D341Med (cell line): Measurements from ENCODE around the gene FGF5.
"Not testable (repeated sequence)": the region's sequence is repeated elsewhere in the genome, so short reads cannot be mapped to it uniquely, and the experiment has no call there.

Experiments
- DNase-seq: peaks from one replicate; pipeline ENCODE4 v3.0.0; 2012; ENCODE audit warnings: low spot score

FGF5 gene, protein sequence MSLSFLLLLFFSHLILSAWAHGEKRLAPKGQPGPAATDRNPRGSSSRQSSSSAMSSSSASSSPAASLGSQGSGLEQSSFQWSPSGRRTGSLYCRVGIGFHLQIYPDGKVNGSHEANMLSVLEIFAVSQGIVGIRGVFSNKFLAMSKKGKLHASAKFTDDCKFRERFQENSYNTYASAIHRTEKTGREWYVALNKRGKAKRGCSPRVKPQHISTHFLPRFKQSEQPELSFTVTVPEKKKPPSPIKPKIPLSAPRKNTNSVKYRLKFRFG

DNA sequence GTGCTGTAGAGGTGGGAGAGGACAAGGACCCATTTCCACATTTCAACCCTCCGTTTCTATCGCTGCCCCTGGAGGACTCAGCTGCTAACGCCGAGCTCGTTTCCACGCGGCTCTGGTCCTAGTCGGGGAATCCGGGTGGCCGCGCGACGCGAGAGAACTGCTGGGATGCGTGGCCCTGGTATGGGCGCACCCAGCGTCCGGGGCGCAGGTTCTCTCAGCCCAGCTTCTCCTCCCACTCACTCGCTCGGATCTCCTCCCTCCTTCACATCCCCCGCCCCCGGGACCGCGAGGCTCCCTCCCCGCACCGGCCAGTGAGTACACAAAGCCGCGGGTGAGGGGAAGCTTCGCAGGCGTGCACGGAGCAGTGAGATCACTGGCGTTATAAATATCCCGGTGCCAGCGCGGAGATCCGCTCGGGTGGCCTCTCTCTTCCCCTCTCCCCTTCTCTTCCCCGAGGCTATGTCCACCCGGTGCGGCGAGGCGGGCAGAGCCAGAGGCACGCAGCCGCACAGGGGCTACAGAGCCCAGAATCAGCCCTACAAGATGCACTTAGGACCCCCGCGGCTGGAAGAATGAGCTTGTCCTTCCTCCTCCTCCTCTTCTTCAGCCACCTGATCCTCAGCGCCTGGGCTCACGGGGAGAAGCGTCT is at the start of gene FGF5:
FGF5 (plus strand) TSS at position 412 of the 649 bp plus-strand sequence; CDS start at position 573, 161 bp downstream.
- peak; percentile 68 for DNase-seq

DNA sequence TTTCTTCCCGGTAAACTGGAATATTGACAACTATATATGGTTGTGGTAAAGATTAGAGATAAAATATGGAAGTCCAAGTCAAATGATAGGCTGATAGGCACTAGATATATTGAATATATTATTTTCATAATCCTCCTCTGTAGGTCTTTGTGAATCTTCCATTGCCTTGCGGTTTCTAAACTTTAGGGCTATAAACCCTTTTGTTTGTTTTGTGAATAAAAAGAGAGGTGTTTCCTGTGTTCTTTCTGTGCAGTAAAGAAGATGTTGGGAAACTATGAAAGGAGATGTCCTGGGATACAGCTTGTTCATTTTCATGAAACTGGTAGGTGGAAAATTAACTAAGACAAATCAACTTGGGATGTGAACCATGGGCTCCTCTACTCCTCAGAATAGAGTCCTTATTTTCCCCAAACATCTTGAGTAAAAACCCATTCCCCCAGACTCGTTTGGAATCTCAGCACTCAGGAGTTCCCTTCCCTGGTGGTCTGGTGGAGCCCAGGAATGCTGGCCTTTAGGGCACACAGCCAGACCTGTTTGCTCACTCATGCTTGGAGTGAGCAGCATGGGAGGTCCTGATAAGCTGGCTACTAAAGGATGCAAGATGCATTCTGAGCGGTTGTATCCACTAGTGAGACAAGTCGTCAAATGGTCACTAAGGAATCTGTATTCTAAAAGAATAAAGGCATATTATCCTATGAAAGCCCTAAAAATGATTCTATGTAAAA is 47.0 kb upstream of the FGF5 start:
- DNase-seq: no peak

DNA sequence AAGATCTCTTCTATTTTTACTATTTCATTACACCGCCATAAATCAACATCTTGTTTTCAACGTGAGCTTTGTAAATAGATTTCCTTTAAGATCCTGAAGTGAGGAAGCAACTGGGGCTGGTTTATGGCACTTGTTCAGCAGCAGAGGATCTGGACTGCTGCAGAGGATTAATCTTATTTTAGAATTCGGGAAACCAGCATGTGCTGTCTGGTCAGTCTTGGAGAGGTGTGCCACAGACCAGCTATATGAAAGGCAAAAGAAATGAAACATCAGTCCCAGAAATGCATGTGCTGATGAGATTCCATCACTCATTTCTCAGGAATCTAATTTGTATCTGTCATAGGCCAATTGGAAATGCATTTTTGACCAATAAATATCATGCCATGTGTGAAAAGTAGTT is 45.8 kb upstream of the FGF5 start:
- DNase-seq: no peak

DNA sequence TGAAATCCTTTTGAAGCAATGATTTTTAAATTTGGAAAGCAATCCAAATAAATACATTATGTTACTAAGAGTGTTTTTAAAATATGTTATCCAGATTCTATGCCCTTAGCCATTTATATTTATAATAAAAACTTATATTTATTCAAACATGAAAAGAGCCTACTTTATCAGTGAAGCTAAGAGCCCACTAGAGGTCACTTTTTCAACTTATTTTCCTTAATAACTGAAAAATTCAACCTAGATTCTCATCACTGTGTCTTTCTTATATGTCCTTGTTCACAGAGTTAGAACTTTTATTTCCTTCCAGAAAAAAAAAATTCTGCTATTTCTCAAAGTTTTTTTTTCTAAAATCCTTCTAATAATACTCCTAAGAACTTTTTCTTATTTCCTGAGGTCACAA is 45.3 kb upstream of the FGF5 start:
- no peak for DNase-seq

DNA sequence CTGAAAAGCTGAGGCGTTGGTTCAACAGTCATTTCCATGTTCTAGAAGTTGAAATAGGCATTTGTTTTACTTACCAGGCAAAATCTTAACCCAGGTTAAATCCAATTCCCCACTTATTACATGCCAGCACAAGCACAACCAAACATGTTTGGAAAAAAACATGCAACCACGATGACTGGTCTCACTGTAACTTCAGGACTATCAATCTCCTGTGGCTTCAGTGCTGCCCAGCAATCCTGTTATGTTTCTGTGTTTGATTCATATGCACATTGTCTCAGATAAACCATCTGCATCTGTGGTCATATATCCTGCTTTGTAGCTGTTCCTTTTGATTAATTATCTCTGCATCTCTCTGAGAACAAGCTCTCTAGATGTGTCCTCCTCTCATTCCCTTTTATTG is 40.9 kb upstream of the FGF5 start:
- DNase-seq: no peak

DNA sequence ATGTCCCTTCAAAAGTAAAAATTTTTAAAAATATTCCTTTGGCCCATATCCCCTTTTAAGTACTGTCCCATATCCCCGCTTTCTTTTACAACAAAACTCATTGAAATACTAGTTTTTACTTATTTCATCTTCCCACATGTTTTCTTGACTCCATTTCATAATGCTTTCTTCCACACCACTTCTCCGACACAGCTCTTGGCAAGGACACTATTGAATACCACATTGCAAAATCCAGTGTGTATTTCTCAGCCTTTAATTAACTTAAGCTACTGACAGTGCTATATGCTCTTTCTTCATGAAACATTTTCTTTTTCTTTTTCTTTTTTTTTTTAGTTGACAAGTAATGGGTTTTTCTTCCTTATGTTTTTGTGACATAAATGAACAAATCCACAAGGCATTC is 40.4 kb upstream of the FGF5 start:
- DNase-seq: no peak

DNA sequence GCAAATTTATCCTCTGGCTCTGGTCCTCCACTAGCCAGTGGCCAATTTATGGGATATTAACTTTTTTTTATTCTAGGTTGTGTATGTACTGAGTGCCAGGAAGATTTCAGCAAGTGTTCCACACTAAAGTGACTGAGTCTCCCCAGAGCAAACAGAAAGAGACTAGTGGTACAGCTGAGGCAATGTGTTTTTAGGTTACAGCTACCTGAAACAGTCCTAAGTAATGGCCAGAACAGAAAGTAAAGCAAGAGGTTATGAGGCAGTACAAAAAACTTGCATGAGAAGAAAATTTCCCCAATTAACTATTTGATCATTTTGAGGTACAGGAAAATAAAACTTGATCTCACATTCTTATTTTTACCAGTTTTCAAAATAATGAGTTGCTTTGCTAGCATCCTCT is 38.0 kb upstream of the FGF5 start:
- DNase-seq: no peak

DNA sequence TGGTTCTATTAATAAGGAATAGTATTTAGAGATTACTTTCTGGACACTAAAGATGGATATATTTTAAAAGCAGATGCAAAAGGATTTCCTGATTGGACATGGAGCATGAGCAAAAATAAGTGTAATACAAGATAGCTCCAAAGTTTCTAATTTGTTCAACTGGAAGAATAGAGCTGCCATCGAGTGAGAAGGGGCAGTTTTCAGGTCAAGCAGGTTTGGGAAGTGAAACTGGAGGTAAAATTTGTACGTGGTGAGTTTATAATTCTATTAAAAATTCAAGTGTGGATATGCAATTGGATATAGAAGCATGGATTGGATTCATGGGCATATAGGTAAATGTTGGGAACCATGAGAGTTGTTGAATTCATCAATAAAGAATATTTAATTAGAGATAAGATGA is 37.3 kb upstream of the FGF5 start:
- no peak for DNase-seq

DNA sequence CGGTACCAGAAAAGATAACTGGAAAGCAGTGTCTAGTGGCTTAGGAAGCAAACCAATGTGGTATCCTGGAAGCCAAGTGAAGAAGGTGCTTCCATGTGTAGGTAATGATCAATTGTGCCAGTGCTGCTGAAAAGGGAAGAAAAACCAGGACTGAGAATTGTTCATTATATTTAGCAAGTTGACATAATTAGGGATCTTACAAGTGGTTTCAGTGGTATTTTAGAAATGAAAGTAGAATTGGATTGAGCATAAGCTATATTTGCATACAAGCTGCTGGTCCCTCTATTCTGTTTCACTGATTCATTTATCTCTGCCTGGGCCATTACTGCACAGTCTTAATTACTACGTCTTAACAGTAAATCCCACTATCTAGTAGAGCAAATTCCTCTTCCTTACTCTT is 36.9 kb upstream of the FGF5 start:
- no peak for DNase-seq

DNA sequence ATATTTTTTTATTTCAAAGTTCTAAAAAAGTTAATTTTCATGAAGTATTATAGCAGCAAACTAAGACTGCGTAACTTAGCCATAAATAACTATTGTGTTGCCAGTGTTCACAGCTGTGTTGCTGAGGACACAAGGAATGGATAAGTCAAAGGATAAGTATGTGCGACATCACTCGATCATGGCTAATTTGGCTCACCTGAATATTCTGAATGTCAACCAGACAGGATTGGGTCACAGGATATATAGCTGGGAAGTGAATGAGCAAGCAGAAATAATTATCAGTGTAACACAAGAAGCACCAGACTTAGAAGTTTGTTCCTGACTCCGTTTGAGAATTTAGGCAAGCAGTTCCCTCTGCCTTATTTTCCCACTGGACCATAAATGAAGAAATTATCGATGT is 35.3 kb upstream of the FGF5 start:
- DNase-seq: no peak

DNA sequence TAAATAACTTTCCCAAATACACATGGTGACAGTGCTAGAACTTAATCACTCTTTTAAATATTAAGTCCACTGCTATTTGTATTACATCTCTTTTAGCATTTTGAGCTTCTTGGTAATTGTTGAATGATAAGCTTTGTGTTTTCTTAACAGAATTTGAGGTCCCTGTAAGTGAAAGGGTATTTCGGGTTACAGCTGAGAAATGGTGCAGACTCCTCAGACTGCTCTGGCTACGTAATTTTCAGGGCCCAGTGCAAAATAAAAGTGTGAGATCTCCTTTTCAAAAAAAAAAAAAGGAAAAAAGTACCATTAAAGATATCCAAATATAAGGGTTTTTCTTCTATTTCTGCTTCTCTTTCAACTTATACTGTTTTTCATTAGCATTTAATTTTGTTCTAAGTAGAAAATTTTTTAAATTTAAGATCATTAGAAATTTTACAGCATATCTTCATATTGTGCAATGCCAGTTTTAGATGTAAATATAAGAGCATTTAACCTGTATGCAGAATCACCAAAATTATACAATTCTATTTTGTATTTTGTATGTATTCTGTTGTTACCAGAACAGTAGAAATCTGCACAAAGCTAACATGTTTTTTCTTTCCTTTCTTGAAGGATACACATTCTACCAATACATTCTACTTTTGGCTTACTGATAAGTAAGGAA is 33.6 kb upstream of the FGF5 start:
- DNase-seq: no peak

DNA sequence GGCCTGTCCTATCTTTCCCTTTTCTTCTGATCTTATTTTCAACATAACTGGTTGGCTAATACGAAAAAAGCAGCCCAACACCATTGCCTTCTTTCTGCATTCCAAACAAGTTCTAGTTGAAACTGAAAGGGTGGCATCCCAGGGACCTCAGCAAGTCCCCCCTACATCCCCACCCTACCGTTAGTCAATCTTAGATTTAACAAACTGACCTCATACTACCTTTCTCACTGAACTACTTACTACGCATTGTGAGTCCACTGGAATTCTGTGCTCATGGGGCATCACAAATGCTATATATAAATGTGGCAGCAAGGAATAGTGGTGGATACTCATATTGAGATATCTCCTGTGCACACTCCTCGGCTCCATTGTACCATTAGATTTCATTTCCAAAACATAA is 33.1 kb upstream of the FGF5 start:
- no peak for DNase-seq

DNA sequence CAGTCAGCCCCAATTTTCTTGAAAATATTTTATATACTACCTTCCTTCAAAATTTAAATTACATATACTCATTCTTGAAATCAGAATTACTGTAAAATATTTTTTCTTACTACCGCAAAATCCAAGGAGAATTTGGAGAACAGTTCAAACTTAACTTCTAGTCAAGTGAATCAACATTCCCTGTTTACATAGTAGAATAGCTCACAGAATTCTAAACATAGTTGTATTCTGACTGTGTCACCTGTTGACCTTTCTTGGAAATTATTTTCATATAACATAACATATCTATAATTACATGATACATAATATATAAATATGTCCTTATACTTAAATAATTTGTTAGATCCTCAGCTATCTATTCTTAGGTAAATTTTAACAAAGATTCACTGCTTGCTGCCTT is 31.0 kb upstream of the FGF5 start:
- DNase-seq: no peak

DNA sequence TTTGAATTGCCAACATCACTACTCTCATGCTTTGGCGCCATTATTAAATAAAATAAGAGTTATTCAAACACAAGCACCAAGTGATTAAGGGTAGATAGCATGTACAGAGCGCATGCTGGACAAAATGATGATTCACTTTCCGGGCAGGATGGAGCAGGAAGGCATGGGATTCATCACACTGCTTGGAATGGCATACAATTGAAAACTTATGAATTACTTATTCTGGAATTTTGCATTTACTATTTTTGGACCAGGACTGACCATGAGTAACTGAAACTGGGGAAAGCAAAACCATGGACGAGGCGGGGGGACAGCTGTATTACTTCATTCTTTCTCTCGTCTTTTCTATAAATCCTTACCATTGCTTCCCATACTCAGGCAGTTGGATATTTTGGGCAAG is 28.5 kb upstream of the FGF5 start:
- no peak for DNase-seq

DNA sequence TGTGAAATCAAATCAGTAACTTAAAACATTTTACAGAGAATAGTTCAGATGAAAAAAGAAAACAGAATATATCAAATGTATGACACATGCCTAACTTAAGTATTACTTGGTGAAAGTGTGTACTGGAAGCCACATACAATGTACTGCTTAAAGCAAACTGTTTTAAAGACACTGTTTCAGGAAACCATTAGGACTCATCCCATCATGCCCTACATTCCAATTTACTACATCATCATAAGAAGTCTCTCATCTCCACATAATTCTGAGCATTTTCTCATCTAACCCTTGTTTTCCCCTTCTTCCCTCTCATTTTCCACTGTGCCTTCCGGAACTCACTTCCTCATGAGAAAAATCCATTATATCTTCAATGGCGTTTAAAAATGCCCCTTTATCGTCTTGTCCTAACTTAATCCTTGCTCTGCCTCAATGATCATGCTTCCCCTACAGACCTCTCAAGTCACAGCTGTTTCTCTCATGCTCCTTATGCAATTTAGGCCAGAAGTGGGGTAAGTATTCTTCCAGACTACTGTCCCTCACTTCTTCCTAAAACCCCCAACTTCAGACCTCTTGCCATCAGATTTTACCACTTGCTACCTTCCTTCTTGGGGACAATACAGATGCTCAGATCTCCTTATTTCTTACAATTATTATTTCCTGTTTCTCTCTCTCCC is 26.8 kb upstream of the FGF5 start:
- no peak for DNase-seq

DNA sequence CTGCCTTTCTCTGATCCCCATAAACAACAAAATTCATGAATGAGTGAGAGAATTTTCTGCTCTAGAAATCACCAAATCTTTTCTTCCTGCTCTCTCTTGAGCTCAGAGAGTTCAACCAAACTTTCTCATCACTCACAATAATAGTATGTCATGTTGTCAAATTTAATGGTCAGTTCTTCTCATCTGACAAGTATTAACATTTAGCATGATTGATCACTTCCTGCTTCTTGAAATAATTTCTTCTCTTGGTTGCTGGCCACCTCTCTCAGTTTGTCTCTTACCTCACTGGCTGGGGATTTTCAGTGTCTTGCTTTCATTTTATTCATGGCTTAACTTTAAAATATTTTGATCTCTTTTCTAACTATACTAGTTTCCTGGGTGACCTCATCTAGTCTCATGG is 25.5 kb upstream of the FGF5 start:
- no peak for DNase-seq

DNA sequence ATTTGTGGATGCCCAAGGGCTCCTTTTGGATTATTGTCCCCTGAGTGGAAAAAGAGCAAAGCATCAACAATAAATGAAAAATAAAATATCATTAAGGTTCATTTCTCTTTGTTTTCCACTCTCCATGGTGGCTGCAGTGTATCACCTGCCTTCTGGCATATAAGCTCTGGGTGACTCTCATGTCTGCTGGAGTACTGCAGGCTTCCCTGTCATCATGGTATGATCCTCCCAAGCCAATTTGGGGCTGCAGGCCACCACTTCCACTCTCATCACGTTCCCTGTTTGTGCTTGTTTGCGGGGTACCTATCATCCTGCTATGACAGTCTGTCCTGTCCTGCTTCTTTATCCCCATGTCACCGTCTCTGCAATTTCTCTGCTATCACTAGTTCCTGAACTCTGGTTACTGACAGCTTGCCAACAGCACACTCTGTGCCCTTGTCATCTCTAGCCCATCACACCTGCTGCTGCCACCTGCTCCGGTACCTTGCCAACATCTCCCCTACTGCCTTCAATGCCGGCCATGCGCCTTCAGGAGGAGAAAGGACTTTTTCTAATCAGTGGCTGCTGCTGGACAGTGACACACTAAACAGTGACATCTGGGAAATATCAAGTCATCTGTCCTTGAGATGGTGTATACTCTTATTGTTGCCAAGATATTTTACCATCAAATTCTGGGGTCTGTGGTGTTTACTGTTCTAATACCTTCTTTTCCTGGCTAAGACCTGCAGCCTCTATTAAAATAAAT is 23.0 kb upstream of the FGF5 start:
- no peak for DNase-seq

DNA sequence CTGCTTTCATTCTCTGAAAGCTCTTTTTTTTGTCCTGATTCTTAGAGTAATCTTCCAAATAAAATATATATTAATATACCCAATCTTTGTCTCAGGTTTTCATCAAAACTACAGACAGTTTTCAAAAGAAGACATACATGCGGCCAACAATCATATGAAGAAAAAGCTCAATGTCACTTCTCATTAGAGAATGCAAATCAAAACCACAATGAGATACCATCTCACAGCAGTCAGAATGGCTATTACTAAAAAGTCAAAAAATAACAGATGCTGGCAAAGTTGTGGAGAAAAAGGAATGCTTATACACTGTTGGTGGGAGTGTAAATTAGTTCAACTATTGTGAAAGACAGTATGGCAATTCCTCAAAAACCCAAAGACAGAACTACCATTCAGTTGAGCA is 19.0 kb upstream of the FGF5 start:
- not testable (repeated sequence) for DNase-seq

DNA sequence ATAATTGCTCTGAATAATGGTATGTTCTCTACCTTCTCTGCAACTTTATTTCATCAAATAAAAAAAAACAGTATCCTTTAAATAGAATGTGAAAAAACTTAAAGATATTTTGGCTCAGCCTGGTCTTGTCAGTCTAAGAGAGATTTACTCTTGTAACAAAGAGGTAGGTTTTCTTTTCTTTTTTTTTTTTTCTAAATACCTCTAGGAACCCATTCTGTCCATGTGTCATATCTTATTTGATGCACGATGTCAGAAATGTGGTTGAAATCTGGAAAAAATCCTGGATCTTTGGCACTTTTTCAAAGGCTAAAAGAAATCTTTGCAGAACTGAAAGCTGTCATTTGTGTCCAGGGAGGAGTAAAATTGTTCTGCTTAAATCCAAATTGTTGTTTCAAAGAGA is 17.3 kb upstream of the FGF5 start:
- DNase-seq: no peak

DNA sequence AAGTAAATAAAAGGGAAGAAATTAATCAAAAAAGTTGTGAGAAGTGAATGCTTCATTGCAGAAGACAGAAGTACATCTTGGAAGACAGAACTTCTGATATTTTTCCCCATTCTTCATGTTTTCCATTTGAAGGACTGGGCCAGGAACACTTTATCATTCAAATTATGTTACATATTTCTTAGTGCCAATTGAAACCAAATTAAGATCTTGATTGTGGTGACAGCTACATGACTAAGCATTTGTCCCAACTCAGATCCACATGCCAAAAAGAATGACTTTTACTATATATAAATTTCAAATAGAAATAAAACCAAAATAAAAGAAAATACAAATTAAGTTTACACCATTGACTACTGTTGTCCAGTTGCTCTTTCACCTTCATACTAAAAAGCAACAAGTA is 14.0 kb upstream of the FGF5 start:
- no peak for DNase-seq

DNA sequence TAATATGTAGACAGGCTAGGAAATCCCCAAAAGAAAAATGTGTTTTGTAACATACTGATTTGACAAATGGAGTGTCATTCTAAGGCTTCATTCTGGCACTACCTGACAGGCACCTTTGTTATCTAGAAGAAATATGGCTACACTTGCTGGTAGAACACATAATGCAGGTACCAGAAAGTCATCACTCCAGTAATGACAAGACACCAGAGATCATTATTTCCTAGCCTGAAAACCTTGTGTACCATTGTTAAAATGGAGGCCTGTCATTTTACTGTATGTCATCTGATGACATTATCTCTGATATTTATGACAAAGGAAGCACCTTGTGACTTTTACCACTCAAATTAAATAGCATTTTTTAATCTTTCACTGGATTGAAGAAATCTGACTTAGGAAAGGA is 13.5 kb upstream of the FGF5 start:
- DNase-seq: no peak

DNA sequence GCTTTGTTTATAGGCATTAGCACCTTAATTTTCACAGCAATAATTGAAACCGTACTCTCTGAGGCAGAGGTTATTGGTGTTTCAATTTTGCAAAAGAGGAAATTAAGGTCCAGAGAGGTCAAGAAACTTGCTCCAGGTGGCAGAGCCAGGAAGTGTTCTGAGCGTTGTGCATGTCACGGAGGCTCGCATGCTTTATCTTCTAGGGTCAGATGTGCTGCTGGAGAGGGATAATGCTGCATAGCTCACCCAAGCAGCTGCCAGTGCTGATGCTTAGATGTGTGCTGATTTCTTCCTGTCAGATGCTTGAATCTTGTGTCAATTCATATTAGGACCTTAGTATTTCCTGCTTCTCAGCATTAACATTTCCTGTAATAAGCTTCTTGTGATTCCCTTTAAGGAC is 13.0 kb upstream of the FGF5 start:
- no peak for DNase-seq
